GM04504 (cell line): ENCODE results near the gene CCDC80.
A peak's percentile ranks its signal among the peaks of the same experiment; 100 is the strongest.
"Not testable (repeated sequence)": the region's sequence is repeated elsewhere in the genome, so short reads cannot be mapped to it uniquely, and the experiment has no call there.

Source experiments
- DNase-seq: peaks from one replicate; pipeline ENCODE4 v3.0.0-alpha.2; 2012; ENCODE audit warnings: low read depth

Gene CCDC80

DNA sequence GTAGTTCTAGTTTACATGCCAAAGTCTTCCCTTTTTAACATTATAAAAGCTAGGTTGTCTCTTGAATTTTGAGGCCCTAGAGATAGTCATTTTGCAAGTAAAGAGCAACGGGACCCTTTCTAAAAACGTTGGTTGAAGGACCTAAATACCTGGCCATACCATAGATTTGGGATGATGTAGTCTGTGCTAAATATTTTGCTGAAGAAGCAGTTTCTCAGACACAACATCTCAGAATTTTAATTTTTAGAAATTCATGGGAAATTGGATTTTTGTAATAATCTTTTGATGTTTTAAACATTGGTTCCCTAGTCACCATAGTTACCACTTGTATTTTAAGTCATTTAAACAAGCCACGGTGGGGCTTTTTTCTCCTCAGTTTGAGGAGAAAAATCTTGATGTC, 57.8 kb downstream of the CCDC80 start:
- no peak for DNase-seq

DNA sequence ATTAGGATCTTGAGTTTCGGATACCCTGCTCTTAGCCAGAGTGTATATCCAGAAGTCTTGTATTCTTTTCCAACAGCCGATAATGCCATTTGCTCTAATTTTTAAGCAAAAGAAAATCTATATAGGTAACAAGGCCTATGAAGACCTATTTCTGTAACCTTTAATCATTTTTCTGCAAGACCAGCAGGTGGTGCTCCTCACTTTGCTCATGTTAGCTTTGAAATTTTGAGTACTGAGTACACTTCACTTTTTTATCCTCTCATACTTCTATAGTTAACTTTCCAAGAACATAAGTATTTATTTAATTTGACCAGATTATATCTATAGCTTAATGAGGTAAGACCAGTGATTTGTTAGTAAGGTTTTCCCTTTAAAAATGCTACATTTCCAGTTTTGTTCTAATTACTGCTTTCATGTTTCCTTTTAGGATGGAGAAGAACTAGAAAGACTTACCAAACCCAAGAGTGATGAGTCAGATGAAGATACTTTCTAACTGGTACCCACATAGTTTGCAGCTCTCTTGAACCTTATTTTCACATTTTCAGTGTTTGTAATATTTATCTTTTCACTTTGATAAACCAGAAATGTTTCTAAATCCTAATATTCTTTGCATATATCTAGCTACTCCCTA, 58.6 kb downstream of the CCDC80 start:
- peak; percentile 38 for DNase-seq

DNA sequence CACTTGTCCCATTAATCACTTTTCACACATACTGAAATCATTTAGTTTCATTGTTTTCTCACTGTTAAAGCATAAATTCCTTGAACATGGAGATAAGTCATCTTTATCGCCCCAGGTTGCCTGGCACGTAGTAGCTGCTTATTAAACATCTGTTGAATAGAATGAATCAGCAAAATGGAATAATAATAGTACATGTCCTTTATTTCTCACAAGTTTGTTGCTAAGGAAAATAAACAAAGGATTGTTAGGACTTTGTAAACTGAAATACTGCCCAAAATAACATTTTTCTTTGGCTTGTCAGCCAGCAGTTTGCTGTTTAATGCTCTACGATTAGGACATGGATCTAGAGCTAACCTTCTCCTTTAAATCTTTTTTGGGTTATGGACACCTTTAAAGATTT, 61.2 kb downstream of the CCDC80 start:
- peak; percentile 70 for DNase-seq

DNA sequence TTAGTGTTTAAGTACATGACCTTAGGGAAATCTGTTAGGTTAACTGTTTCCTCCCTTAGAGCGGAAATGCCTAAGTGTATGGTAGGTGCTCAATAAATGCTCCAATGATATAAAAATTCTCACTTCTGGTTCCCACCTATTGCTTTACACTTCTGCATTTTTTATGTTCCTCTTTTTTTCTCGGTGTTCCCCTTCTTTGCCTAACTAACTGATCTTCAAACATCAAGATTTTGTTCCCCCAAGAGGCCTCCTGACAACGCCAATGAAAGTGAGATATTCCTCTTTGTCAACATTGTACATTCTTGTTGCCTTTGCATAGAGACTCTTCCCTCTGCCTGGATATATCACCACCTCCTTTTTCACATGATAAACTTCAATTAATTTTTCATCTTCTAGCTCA, 61.7 kb downstream of the CCDC80 start:
- no peak for DNase-seq

DNA sequence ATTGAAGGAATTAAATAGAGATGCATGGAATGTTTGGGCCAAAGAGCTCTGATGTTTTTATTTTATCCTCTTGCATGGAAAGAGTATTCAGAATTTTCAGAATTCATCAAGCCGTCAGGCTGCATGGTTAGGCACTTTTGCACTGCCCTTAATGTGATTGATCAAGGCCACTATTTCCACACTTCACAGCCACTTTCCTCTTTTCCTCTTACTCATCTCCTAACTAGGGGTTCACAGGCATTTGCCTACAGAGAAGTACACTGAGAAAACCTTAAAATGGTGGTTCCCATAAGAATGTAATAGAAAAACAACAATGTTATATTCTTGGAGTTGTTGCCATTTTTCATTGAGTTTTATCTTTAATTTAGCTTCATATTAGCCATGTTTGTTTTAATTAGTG, 68.2 kb downstream of the CCDC80 start:
- no peak for DNase-seq

DNA sequence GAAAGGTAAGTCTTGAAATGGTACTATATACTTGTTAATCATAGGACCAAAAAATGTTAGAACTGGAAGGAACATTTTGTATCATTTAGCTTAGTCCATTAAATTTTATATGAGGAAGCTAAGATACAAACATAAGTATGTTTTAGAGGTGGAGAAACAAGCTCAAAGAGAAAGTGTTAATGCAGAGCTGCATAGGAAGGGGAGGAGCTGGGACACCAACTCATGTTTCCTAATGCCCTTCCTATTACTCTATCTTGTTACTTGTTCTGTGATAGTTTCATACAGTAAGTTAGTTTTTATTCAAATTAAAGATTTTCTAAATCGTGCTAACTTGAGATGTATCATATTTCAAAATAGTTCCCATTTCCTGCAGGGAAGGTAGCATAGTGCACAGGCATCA, 71.7 kb downstream of the CCDC80 start:
- DNase-seq, result no peak

DNA sequence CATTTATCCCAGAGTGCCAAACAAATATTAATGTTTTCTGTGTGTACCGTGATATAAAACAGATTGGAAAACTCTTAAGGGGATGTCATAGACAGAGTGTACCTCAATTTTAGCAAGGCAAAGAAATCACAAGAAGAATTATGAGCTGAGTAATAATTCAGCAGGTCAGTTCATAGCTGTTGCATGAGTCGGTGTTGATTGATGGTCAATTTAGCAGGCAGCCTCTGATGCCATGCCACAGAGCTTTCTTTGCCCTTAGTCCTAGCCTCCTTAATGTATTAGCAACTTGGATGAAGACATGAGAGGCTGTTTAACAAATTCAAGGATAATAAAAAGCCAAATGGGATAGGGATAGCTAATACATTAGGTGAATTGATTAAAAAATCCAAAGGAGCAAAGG, 72.3 kb downstream of the CCDC80 start:
- no peak for DNase-seq

DNA sequence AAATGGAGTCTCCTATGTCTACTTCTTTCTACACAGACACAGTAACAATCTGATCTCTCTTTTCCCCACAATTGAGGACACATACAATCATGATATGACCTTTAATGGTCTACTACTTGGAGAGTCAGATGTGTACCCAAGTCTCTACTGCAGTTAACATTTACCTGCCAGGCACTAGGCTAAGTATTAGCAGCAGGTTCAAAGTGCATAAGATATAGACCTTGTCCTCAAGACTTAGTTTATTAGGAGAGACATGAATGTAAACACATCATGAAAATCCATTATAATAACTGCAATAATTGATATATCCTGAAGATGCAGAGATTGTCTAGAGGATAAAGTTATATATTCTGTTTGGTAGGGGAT, 76.0 kb downstream of the CCDC80 start:
- no peak for DNase-seq

DNA sequence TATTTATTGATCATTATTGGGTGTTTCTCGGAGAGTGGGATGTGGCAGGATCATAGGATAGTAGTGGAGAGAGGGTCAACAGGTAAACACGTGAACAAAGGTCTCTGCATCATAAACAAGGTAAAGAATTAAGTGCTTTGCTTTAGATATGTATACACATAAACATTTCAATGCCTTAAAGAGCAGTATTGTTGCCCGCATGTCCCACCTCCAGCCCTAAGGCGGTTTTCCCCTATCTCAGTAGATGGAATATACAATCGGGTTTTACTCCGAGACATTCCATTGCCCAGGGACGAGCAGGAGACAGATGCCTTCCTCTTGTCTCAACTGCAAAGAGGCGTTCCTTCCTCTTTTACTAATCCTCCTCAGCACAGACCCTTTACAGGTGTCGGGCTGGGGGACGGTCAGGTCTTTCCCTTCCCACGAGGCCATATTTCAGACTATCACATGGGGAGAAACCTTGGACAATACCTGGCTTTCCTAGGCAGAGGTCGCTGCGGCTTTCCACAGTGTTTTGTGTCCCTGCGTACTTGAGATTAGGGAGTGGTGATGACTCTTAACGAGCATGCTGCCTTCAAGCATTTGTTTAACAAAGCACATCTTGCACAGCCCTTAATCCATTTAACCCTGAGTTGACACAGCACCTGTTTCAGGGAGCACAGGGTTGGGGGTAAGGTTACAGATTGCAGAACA, 76.5 kb downstream of the CCDC80 start:
- DNase-seq, result not testable (repeated sequence)

DNA sequence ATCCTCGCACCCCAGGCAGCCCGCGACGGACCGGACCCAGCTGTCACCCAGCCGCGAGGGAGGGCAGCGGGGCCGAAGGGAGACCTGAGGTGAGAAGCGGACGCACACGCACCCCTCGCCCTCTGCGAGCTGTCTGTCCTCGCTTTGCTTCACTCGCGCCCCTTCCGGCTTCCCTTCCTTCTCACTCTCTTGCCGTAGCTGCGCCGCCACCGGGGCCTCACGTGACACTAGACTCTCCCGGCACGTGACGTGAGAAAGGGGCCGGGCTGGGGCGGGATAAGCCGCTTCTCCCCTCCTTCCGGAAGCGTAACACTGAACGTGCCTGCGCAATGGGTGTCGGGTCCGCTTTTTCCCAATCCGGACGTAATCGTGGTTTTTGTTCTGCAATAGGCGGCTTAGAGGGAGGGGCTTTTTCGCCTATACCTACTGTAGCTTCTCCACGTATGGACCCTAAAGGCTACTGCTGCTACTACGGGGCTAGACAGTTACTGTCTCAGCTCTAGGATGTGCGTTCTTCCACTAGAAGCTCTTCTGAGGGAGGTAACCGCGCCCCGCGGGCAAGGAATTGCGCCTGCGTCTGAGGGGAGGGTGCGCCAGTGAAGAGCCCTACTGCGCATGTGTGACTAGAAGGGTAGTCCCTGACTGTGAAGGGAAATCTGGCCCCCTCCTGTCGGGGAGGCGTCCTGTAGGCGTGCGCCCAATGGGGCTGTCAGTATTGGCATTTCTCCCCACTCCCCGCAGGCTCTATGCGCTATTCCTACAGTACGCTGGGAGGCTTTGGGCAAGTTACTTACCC, 79.0 kb downstream of the CCDC80 start, which contains the start of the genes ATG3 and SLC35A5:
Gene ATG3 (minus strand): TSS at position 229 of the 796 bp plus-strand sequence. CDS start 434 bp downstream, outside the sequence.
Gene SLC35A5 (plus strand): TSS at position 312 of the 796 bp plus-strand sequence. CDS start 1,359 bp downstream, outside the sequence.
- DNase-seq, result peak; percentile 96

DNA sequence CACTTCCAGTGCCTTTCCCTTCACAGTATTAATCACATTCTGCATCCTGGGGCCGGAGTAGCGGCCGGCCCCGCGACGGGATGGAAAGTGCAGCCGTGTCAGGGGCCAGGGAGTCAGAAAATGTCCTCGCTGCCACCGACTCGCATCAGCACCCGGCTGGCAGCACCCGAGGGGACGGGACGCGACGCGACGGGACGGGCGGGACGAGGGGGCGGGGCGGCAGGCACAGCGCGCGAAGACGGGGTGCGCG, 79.5 kb downstream of the CCDC80 start:
- no peak for DNase-seq

DNA sequence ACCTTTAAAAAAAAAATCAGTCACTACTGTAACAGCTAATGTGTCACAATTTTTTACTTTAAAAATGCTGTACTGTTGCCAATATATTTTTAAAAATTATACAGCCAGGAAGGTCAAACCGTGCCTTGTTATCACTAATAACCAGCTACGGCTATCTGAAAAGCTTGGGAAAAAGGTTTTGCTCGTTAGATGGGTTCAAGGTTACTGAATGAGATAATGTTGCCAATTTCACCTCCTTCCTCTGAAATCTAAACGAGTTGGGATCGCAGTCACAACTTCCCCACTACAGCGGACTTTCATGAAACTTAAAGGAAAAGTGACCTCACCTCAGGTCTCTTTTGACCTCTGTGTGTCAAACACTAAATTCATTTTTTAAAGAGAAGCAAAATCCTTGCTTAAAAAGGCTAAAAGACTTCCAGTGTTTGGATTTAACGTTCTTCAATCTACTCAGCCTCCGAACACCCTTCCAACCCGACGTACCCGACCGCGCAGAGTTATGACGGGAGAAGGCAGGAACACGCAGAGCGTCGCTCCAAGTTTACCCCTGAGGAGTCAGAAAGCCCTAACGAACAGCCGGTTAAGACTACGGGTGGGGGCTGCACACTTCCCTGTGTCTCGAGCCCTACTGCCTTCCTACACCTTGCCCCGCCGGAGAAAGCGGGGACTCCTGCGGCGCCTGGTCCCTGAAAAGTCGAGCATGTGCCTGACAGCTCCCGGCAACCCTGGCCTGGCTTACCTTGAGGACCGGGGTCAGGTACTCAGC, 80.0 kb downstream of the CCDC80 start:
- peak; percentile 67 for DNase-seq

DNA sequence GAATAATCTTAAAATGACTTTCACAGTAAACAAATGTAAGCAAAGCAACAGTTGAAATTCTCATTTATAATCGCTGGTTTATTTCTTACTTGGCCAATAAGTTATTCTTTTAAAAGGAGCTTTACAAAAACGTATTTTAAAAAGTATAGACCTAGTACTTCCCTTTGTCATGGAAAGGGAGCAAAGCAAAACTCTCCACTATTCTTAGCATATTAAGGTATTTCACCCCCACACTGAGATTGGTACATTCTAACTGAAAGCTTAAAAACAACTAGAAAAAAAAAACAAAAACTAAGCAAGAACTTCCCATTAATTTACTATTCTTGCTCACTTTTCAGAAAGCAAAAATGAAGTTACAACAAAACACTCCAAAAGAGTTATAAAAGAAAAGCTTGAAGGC, 80.6 kb downstream of the CCDC80 start:
- no peak for DNase-seq

DNA sequence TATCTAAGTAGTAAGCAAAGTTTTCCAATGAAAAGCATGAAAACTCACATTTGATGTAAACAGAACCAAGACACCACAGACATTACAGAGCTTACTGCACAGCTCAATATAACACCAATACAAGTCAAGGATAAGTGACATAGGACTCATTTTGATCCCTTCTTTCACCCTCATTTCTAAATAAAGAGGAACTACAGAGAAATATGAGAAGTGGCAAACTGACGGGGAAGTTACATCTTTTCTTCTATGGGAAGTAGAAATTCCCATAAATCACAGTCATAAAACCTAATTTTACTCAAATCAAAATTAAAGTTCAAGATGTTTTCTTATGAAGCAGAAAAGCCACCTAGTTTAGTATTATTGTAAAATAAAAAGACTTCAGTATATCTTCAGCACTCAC, 83.0 kb downstream of the CCDC80 start:
- DNase-seq, result no peak

DNA sequence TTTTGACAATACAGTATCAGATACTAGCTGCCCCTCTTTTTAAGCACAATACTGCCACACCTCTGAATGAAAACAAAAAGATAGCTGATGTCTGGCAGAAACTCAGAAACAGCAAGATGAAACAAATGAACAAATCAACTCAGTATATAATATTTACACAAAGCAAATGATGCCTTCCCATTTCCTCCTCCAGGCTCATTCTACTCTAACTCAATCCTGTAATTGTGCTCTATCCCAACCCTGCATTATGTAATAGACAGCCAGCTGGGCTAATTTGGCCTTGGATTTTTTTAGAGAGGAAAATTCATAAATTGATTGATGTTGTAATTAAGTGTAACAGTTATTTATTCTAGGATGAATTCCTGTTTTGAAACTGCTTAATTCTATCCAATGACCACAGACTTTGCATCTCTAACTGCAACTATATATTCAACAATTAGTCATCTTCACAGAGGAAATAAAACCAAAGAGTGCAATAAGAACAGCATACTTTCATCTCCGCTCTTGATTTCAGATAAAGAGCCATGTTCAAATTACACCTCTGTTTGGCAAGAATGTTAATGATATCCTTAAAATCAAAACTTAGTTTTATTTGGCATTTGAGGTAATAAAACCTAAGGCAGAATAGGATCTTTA, 85.3 kb downstream of the CCDC80 start:
- no peak for DNase-seq

DNA sequence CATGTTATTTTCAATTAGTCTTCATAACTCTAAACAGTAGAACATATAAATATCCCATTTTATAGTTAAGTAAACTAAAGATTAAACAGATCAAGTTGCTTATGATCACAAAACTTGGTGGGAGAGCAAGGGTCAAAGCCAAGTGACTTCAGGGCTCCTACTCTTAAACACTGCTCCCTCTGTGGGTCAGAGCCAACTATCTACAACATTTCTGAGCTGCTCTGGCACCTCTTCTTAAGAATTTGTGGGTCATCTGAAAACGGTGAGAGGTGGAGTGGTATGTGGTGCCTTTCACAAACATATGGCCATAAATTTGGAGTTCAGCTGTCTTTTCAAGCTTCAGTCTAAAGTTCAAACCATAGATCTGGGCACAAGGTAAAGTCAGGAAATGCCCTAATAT, 90.1 kb downstream of the CCDC80 start:
- no peak for DNase-seq
